Ishikawa (cell line): Measurements from ENCODE around the gene DCTN4.

ENCODE experiments used
- CEBPB ChIP-seq: IDR thresholded peaks from 2 replicates; pipeline ENCODE4 v1.6.1; 2012
- CREB1 ChIP-seq: IDR thresholded peaks from 2 replicates; pipeline ENCODE4 v1.6.1; 2012; ENCODE audit warnings: low read depth
- EGR1 ChIP-seq: IDR thresholded peaks from 2 replicates; pipeline ENCODE4 v1.6.1; 2012
- EP300 ChIP-seq: IDR thresholded peaks from 2 replicates; pipeline ENCODE4 v1.6.1; 2012; ENCODE audit warnings: borderline replicate concordance
- FOXM1 ChIP-seq: IDR thresholded peaks from 2 replicates; pipeline ENCODE4 v1.6.1; 2012; ENCODE audit warnings: low read depth, borderline replicate concordance
- MAX ChIP-seq: IDR thresholded peaks from 2 replicates; pipeline ENCODE4 v1.6.1; 2012
- NFIC ChIP-seq: IDR thresholded peaks from 2 replicates; pipeline ENCODE4 v1.6.1; 2012
- RAD21 ChIP-seq: IDR thresholded peaks from 2 replicates; pipeline ENCODE4 v1.6.1; 2012; ENCODE audit warnings: low read depth
- TAF1 ChIP-seq: IDR thresholded peaks from 2 replicates; pipeline ENCODE4 v1.6.1; 2012; ENCODE audit warnings: low read depth, mild to moderate bottlenecking
- TCF12 ChIP-seq: IDR thresholded peaks from 2 replicates; pipeline ENCODE4 v1.6.1; 2012; ENCODE audit warnings: low read depth
- TEAD4 ChIP-seq: IDR thresholded peaks from 2 replicates; pipeline ENCODE4 v1.6.1; 2012
- USF1 ChIP-seq: IDR thresholded peaks from 2 replicates; pipeline ENCODE4 v1.6.1; 2012
- YY1 ChIP-seq: IDR thresholded peaks from 2 replicates; pipeline ENCODE4 v1.6.1; 2012; ENCODE audit warnings: low read depth
- ZBTB7A ChIP-seq: IDR thresholded peaks from 2 replicates; pipeline ENCODE4 v1.6.1; 2012; ENCODE audit warnings: low read depth
- TF ChIP-seq, protein P1 (sequence below): IDR thresholded peaks from 2 replicates; pipeline ENCODE4 v1.6.1; 2012; ENCODE audit warnings: low read depth, mild to moderate bottlenecking

The DCTN4 gene

GRCh38 chr5:150750469-150750868, 8.3 kb downstream of the DCTN4 start:
- no peak for TF ChIP-seq CEBPB

GRCh38 chr5:150740992-150741391, 17.8 kb downstream of the DCTN4 start:
- TF ChIP-seq CREB1 (no peak), EGR1 (no peak), USF1 (no peak), ZBTB7A (no peak), TAF1 (no peak), TEAD4 (no peak), RAD21 (no peak), MAX (no peak), YY1 (no peak), TCF12 (no peak)

GRCh38 chr5:150738862-150739261, 20.0 kb downstream of the DCTN4 start:
- TF ChIP-seq EGR1 = no peak
- no peak for TF ChIP-seq RAD21
- no peak for TF ChIP-seq YY1
- TF ChIP-seq, protein P1, sequence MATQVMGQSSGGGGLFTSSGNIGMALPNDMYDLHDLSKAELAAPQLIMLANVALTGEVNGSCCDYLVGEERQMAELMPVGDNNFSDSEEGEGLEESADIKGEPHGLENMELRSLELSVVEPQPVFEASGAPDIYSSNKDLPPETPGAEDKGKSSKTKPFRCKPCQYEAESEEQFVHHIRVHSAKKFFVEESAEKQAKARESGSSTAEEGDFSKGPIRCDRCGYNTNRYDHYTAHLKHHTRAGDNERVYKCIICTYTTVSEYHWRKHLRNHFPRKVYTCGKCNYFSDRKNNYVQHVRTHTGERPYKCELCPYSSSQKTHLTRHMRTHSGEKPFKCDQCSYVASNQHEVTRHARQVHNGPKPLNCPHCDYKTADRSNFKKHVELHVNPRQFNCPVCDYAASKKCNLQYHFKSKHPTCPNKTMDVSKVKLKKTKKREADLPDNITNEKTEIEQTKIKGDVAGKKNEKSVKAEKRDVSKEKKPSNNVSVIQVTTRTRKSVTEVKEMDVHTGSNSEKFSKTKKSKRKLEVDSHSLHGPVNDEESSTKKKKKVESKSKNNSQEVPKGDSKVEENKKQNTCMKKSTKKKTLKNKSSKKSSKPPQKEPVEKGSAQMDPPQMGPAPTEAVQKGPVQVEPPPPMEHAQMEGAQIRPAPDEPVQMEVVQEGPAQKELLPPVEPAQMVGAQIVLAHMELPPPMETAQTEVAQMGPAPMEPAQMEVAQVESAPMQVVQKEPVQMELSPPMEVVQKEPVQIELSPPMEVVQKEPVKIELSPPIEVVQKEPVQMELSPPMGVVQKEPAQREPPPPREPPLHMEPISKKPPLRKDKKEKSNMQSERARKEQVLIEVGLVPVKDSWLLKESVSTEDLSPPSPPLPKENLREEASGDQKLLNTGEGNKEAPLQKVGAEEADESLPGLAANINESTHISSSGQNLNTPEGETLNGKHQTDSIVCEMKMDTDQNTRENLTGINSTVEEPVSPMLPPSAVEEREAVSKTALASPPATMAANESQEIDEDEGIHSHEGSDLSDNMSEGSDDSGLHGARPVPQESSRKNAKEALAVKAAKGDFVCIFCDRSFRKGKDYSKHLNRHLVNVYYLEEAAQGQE = no peak
- no peak for TF ChIP-seq TAF1
- TF ChIP-seq MAX = no peak
- no peak for TF ChIP-seq CREB1
- TF ChIP-seq TCF12 = no peak
- no peak for TF ChIP-seq EP300
- no peak for TF ChIP-seq USF1
- TF ChIP-seq ZBTB7A = no peak
- no peak for TF ChIP-seq CEBPB
- no peak for TF ChIP-seq TEAD4
- TF ChIP-seq NFIC = no peak
- TF ChIP-seq FOXM1 = no peak

DNA sequence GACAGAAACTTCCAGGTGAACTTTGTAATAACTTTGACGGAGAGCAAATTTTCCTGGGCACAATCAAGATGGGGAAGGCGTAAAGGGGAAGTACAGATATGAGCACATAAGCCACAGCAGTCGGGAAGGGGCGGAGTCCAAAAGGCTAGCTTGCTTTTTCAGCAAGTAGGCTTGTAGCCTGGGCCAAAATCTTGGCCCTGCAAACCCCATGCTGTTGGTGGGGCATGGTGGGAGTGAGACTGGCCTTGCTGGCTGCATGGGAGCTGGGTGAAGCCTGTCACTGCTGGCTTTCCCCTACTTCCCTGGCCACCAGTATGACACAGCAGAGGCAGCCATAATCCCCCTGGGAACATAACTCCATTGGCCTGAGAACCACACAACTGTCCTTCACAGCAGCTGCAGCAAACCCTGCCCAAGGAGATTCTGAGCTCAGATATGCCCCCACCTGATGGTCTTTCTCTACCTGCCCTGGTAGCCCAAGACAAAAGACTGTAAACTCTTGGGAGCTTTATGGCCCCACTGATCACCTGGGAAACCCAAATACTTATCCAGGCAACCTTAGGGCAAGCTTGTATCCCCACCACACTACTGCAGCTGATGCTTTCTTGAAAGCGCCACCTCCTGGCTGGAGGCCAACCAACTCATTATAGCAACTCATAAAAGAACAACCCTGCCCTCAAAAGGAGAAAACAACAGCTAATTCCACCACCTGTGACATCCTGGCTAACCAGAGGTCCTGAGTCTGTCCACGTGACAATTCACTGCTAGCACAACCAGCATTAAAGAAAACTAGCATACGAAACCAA, 24.0 kb downstream of the DCTN4 start:
- TF ChIP-seq MAX (no peak), RAD21 (no peak), TCF12 (no peak), ZBTB7A (no peak), FOXM1 (no peak), CREB1 (no peak), CEBPB (no peak), TEAD4 (no peak), TAF1 (no peak), YY1 (no peak), NFIC (no peak), EGR1 (no peak), USF1 (no peak), EP300 (no peak)
- TF ChIP-seq, protein P1 = no peak

GRCh38 chr5:150731669-150732242, 27.1 kb downstream of the DCTN4 start:
- TF ChIP-seq USF1 (no peak), CEBPB (no peak), CREB1 (no peak), TEAD4 (no peak), YY1 (no peak), EP300 (no peak), MAX (no peak)
- TF ChIP-seq, protein P1 = no peak
